ENCODE data around the gene MANF. TPM values are rescaled to one million over a fixed set of nuclear protein-coding genes. Genes with fewer than 3 reads are reported as not detected.
A peak's percentile ranks its signal among the peaks of the same experiment; 100 is the strongest.
"Not testable (repeated sequence)": the region's sequence is repeated elsewhere in the genome, so short reads cannot be mapped to it uniquely, and the experiment has no call there.

The MANF gene
- total RNA-seq, 1 donor from 2014 or later, result 46.1 TPM

GRCh38 chr3:51362476-51362875 is 22.6 kb upstream of the MANF start:
- DNase-seq (ENCODE audit: missing footprints), result no peak
- intact Hi-C loops (cut with DNase I), result no loop called here

GRCh38 chr3:51368276-51368675 is 16.8 kb upstream of the MANF start:
- intact Hi-C loops (cut with DNase I); ATAC-seq; DNase-seq (ENCODE audit: missing footprints): not testable (repeated sequence)

More at GRCh38 chr3:51362476-51362875, 22.6 kb upstream of the MANF start:
- ATAC-seq, result no peak

DNA sequence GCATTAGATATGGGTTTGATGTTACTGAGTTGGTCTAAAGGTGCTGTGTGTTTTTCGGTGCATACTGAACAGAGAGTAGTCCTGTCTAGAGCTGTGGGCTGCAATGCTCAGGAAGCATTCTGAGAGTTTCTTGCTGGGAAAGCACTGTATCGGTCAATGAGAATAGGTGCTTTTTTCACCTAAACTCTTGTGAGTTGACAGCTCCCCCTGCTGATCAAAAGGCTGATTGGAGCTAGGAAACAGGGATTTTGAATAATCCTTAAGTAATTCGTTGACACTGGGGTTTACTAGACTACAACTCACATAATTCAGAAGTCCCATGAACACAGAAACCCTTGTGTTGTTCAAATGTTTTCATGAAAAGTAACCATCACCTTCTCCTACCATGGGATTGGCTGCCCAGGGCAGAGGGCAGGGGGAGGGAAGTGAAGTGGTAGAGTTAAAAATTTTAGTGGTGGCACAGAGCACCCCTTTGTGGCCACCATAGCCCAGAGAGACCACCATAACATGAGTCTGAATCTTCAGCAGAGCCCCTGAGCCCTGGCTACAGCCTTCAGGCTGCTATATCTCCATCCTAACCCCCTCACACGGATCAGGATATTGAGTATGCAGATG is 13.0 kb upstream of the MANF start:
- intact Hi-C loops (cut with DNase I), result loop anchor here (5.0 kb wide), 4 partner anchors 270 to 755 kb away; partner anchors contain the start of gene MAPKAPK3
- no peak for ATAC-seq

GRCh38 chr3:51373658-51374421 is 11.3 kb upstream of the MANF start:
- intact Hi-C loops (cut with DNase I), result loop anchor here (5.0 kb wide), 4 partner anchors 272 to 757 kb away; partner anchors contain the start of gene MAPKAPK3
- ATAC-seq, result no peak

More for the DNA sequence above, 13.0 kb upstream of the MANF start:
- no peak for DNase-seq (ENCODE audit: missing footprints)

DNA sequence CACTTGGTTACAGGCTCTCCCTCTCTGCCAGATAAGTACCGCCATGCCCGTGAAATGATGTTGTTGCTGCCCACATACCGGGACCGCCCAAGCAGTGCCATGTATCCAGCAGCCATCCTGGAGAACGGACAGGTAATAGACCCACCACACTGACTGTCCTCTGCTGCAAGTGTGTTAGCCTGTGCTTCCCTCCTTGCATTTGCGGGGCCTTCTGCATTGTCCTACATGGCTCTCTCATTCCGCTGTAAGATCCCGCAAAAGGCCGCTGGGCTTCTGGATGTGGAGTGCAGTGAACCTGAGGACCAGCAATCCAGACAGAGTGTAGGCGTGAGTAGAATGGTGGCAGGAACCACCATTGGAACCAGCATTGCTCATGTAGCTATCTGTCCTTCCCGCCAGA is 10.6 kb upstream of the MANF start:
- no peak for ATAC-seq
- intact Hi-C loops (cut with DNase I), result loop anchor here (5.0 kb wide), 4 partner anchors 272 to 757 kb away; partner anchors contain the start of gene MAPKAPK3
- DNase-seq (ENCODE audit: missing footprints), result no peak

More at GRCh38 chr3:51373658-51374421, 11.3 kb upstream of the MANF start:
- no peak for DNase-seq (ENCODE audit: missing footprints)

DNA sequence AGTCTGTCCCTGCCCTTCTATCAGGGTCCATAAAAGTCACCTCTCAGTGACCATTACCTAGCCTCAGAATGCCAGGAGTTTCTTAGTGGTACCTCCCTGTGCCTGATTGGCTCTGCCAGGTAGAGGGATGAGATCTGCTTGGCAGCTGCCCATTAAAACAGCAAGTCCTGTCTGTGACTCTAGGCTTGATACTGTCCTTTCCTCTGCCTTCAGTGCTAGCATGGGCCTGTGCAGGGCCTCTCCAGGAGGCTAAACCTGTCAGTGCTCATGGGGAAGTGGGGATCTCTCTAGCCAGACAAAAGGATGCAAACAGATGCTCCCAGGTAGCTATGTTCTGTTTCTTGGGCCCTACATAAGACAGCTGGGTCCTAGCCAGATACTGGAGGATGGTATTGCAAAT is 10.0 kb upstream of the MANF start:
- DNase-seq (ENCODE audit: missing footprints) (no peak), ATAC-seq (no peak)
- intact Hi-C loops (cut with DNase I), result no loop called here

DNA sequence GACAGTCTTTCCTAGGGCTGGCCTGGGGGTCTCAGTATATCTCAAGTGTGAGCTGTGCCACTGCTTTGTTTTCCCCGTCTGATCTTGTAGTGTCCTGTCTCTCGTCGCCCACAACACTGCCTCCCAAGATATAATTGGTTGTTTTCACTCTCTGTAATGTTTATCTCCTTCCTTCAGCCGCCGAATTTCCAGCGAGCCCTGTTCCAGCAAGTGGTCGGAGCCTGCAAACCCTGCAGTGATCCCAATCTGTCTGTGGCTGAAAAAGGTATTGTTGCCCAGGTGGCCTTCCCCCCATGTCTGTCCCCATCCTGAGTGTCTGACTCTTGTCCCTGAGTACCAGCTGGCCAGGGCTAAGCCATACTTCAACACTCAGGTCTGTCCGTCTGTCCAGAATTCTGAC is 9.5 kb upstream of the MANF start:
- DNase-seq (ENCODE audit: missing footprints) (no peak), ATAC-seq (no peak)
- intact Hi-C loops (cut with DNase I), result no loop called here

- no peak for ATAC-seq
- DNase-seq (ENCODE audit: missing footprints), result no peak
- intact Hi-C loops (cut with DNase I), result no loop called here
Observed at GRCh38 chr3:51378065-51378464, 7.0 kb upstream of the MANF start.

- no peak for ATAC-seq
- DNase-seq (ENCODE audit: missing footprints), result no peak
- intact Hi-C loops (cut with DNase I), result no loop called here
Observed at GRCh38 chr3:51378726-51379125, 6.4 kb upstream of the MANF start.

DNA sequence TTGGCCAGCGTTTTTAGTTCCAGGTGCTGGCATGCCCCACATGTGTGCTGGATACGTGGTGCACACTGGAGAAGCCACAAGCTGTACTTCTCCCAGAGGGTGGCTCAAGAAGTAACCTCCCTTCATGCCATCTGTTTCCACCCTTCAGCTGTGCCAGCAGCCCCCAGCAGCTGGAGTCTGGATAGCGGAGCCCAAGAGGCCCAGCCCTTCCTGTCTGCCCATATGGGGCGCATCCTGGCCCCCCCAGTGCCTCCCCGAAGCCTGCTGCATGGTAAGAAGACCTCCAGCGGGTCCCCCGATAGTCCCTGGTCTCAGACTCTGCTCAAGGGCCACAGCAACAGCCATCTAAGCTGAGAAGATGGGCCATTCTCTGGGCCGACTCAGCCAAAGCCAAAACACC is 5.8 kb upstream of the MANF start:
- no peak for ATAC-seq
- intact Hi-C loops (cut with DNase I), result no loop called here

GRCh38 chr3:51379746-51380455 is 5.2 kb upstream of the MANF start:
- no peak for DNase-seq (ENCODE audit: missing footprints)
- intact Hi-C loops (cut with DNase I), result no loop called here
- no peak for ATAC-seq

More for the DNA sequence above, 5.8 kb upstream of the MANF start:
- no peak for DNase-seq (ENCODE audit: missing footprints)

DNA sequence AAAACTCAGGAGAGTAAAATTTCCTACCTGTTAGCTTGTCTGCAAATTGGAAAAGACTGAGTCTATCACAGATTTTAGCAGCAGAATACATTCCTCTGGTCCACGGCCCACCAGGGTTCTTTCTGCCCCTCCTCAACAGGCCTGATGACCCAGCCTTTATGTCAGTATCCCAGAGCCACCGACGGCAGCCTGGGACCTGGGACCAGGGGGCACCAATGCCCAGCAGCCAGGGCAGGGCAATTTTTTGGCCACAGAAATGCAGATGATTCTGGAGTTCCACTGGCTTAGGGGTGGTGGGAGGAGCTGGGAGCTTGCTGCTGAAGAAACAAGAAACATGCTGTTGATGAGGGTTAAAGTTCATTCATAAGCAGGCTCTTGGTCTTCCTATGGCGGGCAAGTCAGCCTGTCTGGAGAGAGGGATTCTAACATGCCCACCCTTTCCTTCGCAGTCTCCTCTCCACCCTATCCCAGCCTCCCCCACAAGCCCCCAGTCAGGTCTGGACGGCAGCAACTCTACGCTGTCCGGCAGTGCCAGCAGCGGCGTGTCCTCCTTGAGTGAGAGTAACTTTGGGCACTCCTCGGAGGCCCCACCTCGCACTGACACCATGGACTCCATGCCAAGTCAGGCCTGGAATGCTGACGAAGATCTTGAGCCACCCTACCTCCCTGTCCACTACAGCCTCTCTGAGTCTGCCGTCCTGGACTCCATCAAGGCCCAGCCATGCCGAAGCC is 4.3 kb upstream of the MANF start:
- DNase-seq (ENCODE audit: missing footprints) (no peak), ATAC-seq (no peak)
- intact Hi-C loops (cut with DNase I), result no loop called here

DNA sequence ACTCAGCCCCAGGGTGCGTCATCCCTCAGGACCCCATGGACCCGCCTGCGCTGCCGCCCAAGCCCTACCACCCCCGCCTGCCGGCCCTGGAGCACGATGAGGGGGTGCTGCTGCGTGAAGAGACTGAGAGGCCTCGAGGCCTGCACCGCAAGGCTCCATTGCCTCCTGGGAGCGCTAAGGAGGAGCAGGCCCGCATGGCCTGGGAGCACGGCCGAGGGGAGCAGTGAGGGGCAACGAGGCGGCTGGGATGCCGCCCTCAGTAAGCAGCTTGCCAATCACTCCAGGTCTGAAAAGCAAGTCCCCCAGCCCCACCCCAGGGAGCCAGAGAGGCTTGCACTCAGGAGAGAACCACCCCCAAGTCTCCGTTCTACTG is 3.8 kb upstream of the MANF start:
- intact Hi-C loops (cut with DNase I), result no loop called here
- DNase-seq (ENCODE audit: missing footprints), result no peak
- ATAC-seq, result no peak

DNA sequence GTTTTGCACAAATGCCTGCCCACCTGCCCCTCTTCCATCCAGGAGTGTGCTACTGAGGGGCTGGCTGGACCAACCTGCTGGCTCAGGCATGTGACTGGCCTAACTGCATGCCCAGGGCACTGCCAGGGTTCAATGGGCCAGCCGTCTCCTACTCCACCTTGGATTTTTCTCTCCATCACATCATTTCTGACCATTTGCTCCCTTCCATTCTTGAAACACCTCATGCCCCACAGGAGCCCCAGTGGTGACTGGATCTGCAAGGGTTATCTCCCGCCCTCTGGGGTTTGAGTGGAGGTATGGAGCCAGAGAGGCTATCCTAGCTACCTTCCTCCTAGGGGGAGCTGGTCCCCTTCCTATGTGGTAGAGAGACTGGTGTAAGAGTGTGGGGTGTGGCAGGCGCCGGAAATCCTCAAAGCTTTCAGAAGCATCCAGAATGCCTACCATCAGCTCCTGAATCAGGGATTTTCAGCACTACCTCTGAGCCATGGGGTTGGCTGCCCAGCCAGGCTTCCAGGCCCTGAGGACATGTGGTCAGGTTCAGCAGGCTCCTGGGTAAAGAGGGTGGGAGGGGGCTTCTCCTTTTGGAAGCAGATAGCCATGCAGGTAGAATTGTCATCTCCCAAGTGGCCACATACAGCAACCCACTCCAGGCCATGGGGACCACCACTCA is 2.9 kb upstream of the MANF start:
- DNase-seq (ENCODE audit: missing footprints), result no peak
- intact Hi-C loops (cut with DNase I), result no loop called here

DNA sequence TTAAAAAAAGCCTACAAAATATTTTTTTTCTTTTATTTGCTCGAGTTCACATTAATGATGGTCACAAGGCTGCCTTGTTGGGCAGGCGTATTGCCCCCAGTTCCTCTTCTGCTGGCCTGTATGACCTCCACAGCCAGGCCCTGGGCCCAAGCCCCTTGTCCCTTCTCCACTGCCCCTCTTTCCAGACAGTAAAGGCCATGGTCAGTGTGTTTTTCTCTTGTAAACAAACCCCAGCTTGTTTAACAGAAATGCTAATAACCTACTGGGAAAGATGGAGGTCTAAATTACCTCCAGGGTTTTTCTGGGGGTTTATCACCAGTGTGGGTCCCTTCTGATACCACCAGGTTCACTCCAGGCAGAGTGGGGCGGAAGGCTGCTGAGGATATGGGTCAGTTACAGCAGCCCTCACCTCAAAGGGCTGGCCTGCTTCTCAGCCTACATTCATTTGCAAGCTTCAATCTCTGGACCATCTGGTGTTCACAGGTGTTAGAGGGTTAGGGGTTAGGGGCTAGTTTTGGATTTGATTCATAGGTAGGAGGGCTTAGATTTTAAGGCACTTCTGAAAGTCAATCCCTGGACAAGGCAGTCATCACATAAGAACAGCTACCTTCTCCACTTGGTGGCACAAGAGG is 2.0 kb upstream of the MANF start:
- intact Hi-C loops (cut with DNase I), result no loop called here
- DNase-seq (ENCODE audit: missing footprints) (no peak), ATAC-seq (no peak)

More for the DNA sequence above, 2.9 kb upstream of the MANF start:
- ATAC-seq, result no peak

- no peak for DNase-seq (ENCODE audit: missing footprints)
- intact Hi-C loops (cut with DNase I), result loop anchor here (2.0 kb wide), 2 partner anchors 115 to 815 kb away; partner anchors contain the start of gene HEMK1
- peak; percentile 25 for ATAC-seq
Observed at GRCh38 chr3:51384055-51384725, 901 bp upstream of the MANF start.

DNA sequence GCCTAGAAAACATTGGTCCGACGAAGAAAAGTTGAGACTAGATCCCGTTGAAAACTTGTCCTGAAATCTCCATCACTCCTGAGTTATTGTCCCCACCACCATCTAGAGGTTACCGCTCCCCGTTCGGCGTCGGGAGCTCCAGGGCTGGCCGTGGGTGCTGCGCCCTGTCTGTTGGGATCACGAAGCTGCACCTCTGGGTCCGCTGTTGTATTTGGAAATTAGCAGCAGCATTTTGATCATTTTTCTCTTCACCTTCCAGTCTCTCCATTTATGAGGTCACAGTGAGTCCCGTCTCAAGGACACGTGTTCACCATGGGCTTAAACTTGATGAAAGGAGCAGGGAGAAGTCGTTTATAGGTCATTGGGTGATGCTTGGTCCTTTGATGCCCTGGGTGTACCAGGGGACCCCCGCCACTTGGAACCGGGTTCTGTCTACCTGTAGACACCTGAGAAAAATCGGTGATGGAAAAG is 565 bp downstream of the MANF start:
- intact Hi-C loops (cut with DNase I), result loop anchor here (2.0 to 5.0 kb wide), 3 partner anchors 113 to 817 kb away; partner anchors contain the start of genes HEMK1 and TEX264
- DNase-seq (ENCODE audit: missing footprints) (no peak), ATAC-seq (no peak)
